HCEC 1CT (cell line): ENCODE data around the gene ALG1.
"Not testable (repeated sequence)": the region's sequence is repeated elsewhere in the genome, so short reads cannot be mapped to it uniquely, and the experiment has no call there.

ENCODE experiments used
- DNase-seq: peaks from one replicate; pipeline ENCODE4 v3.0.0-alpha.2; 2017

Gene ALG1

DNA sequence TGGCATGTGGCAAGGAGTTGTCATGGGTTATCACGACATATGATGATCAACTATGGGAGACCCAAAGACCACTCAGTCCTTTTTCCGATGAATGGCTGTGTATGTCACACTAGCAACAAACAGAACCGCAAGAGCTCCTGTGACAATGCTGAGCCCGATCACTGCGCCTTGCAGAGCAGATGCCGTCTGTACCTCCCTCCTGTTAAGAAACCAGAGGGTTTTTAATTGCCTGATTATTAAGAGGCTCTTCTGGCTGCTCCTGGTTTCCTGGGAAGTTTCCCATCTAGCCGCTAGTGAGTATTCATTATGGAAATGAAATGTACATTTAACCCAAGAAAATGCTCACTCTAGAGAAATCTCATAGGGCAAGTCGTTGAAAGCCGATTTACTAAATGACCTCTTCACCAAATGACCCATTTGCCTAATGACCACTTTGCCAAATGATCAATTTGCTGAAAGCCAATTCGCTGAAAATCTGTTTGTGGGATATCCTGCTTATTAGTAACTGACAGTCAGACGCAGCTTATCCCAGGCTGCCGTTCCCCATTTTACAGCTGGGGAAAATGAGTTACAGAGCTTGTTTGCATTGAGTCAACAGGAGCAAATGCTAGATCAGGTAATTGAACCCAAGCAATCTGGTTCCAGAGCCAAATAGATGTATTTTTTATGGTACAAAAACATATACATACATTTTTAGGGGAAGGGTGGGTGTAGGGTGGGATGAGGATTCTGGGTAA, 31.8 kb downstream of the ALG1 start:
- DNase-seq, result not testable (repeated sequence)

DNA sequence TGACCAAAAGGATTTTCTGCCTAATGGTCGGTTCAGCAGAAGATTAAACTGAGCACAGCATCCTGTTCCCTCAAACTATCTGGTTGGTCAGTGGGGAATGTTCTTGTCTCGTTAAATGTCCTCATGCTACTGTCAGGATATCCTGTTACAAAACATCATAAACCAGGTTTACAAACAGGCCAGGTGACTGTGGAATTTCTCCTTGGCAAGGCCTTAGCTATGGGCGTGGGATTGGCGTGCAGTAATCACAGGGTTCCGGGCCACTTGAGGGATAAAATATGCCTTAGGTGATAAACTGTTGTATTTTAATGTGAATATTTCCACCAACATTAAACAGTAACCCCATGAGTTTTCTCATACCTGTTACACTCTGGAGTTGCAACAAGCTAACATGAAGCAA, 33.4 kb downstream of the ALG1 start:
- not testable (repeated sequence) for DNase-seq

DNA sequence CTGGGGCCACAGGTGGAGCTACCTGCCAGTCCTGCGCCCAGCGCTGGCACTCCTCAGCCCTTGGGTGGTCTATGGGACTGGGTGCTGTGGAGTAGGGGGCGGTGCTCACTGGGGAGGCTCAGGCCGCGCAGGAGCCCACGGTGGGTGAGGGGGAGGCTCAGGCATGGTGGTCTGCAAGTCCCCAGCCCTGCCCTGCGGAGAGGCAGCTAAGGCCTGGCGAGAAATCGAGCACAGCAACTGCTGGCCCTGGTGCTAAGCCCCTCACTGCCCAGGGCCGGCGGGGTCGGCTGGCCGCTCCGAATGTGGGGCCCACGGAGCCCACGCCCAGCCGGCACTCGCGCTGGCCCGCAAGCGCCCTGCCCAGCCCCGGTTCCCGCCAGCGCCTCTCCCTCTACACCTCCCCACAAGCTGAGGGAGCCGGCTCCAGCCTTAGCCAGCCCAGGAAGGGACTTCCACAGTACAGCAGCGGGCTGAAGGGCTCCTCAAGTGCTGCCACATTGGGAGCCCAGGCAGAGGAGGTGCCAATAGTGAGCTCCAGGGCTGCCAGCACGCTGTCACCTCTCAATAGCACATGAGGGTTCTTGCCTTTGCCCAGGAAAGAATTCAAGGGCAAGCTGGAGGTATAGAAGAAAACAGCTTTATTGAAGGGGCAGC, 37.0 kb downstream of the ALG1 start:
- no peak for DNase-seq

DNA sequence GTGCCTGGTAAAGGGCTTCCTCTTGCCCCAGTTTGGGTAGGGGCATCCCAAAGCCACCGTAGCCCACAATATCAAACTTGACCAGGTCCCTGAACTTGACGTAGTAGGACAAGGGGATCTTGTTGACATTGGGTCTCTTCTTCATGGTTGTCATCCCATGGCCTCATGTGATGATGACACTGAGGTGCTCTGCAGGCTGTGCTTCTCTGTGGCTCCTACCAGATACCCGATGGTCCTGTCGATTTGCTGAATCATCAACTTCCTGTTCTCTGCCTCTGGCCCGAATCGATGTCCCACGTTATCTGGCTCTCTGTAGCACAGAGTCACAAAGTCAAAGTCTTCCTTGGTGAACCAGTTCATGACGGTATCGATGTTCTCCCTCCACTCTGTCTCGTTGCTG, 39.3 kb downstream of the ALG1 start:
- not testable (repeated sequence) for DNase-seq

DNA sequence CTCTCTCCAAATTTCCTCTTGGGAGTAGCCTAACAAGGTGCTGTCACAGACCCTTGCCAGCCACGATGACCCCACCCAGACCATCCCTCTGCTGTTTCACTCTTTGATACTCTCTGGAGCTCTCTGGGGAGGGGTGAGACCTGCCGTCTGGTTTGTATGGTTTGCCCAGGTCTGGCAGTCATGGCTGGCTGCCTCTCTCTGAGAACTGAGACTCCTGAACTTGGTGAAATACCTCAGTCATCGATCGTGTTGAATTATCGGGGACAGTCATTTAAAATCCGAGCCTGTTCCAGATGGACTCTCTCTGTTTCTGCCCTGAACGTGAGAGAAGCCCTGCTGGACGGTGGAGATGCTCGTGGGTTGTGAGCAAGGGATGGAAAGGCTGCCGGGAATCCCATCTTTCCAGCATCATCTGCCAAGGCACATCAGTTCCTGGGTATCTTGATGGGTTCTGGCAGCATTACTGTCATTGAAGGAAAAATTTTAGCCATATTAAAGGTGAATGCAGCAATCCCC, 45.2 kb downstream of the ALG1 start:
- not testable (repeated sequence) for DNase-seq

DNA sequence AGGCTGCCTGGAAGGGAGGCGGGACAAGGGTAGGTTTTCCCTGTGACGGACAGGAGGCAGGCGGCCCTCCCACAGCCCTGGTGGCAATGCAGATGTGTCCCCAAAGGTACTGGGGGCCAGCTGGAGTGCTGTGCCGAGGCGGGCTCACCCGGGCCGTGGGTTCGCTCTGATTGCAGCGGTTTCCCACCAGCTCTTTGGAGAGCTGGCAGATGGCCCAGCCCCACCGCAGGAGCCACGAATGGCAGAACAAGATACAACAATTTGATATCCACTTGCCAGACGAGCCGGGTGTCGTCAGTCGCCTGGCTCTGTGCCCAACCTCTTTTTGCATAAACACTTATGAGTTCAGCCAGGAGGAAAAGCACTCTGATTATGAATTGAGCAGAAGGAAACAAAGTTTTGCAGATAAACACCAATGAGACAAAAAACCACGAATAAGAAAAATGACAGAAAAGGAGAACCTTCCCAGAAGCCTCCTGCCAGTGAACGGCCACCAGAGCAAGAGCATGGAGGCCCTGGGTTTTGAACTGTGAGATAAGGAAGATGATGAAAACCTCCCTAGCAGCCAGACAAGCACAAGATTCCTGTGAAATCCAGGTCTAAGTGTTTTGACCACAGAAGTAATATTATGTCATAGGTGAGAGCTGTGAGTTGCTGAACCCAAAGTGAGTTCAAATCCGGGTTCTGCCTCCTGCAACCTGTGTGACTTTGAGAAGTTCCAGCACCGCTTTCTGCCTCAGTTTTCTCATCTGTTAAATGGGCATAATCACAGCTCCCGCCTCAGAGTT, 45.9 kb downstream of the ALG1 start:
- DNase-seq, result not testable (repeated sequence)

DNA sequence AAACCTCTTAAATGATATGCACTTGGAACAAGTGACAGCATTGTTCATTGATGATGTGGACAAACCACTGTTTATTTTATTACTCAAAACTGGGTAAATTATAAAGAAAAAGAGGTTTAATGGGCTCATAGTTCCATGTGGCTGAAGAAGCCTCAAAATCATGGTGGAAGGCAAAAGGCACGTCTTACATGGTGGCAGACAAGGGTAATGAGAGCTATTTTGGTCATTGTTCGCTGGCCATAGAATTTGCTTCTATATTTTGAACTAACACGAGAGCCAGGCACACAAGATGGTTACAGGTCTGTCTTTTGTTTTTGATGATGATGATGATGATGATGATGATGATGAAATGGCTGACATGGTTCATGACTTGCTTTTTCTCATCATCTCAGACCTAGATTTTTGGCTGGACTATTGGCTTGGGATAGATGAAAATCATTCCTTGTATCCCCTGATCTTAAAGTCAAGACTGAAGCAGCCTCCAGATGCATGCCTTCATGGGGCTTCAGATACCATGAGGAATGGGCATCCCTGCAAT, 59.9 kb downstream of the ALG1 start:
- not testable (repeated sequence) for DNase-seq

DNA sequence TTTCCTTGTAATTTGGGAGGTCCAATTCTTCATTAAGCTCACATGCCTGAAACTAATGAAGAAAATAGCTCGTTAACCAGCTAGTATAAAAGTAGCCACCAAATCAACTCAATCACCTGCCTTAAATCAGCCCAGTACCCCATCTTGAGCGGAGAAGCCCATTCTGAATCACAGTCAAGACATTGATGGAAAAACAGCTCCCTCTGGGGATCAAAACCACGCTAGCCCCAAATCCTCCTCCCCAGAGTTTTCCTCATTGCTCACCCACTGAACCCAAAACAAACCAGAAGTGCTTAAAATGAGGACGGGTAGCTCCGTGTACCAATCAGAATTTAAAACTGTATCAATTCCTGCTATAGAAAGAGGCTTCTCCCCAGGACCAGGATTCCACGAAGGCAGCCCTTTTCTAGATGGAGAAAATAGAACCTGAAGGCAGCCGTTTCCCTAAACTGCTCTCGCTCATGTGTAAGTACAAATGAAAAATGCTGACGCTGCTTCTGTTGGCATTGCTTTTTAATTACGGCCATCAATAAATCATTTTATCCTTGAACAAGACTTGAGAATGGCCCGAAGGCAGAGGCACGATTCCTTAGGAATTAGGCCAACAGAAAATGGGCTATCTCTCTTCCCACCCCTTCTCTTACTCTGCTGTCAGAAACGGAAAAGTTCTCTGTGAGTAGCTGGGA, 61.4 kb downstream of the ALG1 start:
- DNase-seq, result not testable (repeated sequence)

DNA sequence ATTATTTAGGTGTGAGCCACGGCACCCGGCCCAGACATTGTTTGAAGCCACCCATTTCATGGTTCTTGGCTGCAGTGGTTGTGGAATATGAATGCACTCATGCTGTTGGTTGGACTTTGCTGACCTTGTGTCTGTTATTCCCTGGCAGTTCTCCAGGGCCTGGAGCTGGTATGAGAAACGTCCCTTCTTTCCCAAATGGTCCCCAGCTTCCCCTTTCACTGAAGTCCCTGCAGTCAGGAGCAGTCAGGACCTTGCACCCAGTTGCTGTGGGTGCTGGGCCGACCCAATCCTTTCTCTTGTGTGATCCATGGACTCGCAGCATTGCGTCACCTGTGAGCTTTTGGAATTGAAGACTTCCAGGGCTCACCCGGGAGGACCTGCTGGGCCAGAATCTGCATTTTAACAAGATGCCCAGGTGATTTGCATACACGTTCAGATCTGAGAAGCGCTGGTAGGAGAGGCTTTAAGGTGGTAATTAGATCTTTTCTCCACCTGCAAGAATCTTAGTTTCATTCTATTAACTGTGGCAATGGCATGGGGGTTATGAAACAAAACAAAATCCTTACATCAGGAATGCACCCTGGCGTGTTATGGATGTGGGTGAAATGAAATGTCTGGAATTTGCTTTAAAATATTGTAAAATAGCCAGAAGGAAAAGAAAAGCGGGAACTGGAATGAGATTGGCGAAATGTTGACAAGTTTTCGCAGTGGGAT, 63.3 kb downstream of the ALG1 start:
- DNase-seq, result not testable (repeated sequence)
